Memory B cell (primary cell): ENCODE results near the gene NEUROD2.
A peak's percentile ranks its signal among the peaks of the same experiment; 100 is the strongest.

ENCODE experiments used
- ATAC-seq: fragments of 150-1000 bp; cut with Tn5 transposase; 2 replicates; pipeline ENCODE4 v1.10.0; 2021; ENCODE audit warnings: low read depth, mild to moderate bottlenecking, moderate library complexity
- DNase-seq, 2 donors: peaks; one replicate each; pipeline ENCODE4 v3.0.0; 2022; ENCODE audit warnings: low spot score in 2 of 2
- H3K27ac Mint-ChIP-seq: one replicate; pipeline ENCODE4 v1.8.0; 2022; ENCODE audit warnings: mild to moderate bottlenecking, moderate library complexity, mixed read lengths
- H3K27me3 Mint-ChIP-seq: one replicate; pipeline ENCODE4 v1.8.0; 2022; ENCODE audit warnings: mixed read lengths
- H3K36me3 Mint-ChIP-seq: one replicate; pipeline ENCODE4 v1.8.0; 2022; ENCODE audit warnings: mild to moderate bottlenecking, mixed read lengths
- H3K4me1 Mint-ChIP-seq: one replicate; pipeline ENCODE4 v1.8.0; 2022; ENCODE audit warnings: mixed read lengths
- H3K4me3 Mint-ChIP-seq: one replicate; pipeline ENCODE4 v1.8.0; 2022; ENCODE audit warnings: mild to moderate bottlenecking, moderate library complexity, mixed read lengths
- H3K9me3 Mint-ChIP-seq: one replicate; pipeline ENCODE4 v1.8.0; 2022; ENCODE audit warnings: mixed read lengths

Gene NEUROD2

GRCh38 chr17:39607851-39608130 lies at the start of gene NEUROD2:
Gene NEUROD2, minus strand, starts transcription at chr17:39607920. Its CDS starts 1,321 bp downstream, at chr17:39606599.
- Mint-ChIP-seq H3K27ac (peak within 1 kb of the TSS; percentile 58), H3K4me3 (peak within 1 kb of the TSS; percentile 70), H3K27me3 (peaks cover 27% of the 10 kb centered on the region), H3K4me1 (peaks cover 22% of the 10 kb centered on the region), H3K9me3 (no peaks in the 10 kb centered on the region), H3K36me3 (no peaks in the 10 kb centered on the region)
- peak; percentile 42 for ATAC-seq
- DNase-seq, result no peak

GRCh38 chr17:39655105-39655504 lies 47.4 kb upstream of the NEUROD2 start:
- Mint-ChIP-seq H3K9me3 (no peaks in the 10 kb centered on the region), H3K36me3 (peaks cover 14% of the 10 kb centered on the region), H3K27ac (peak overlapping the region; percentile 89), H3K4me1 (peaks cover 30% of the 10 kb centered on the region), H3K27me3 (no peaks in the 10 kb centered on the region), H3K4me3 (no peak overlapping the region)
- no peak for ATAC-seq
- no peak for DNase-seq

- no peak overlapping the region for H3K4me3 Mint-ChIP-seq
- H3K36me3 Mint-ChIP-seq, result peaks cover 17% of the 10 kb centered on the region
- H3K4me1 Mint-ChIP-seq, result peaks cover 30% of the 10 kb centered on the region
- H3K9me3 Mint-ChIP-seq, result no peaks in the 10 kb centered on the region
- DNase-seq (peak; percentile 68 to 72), ATAC-seq (peak; percentile 86)
- no peaks in the 10 kb centered on the region for H3K27me3 Mint-ChIP-seq
- H3K27ac Mint-ChIP-seq, result no peak overlapping the region
Observed at GRCh38 chr17:39653662-39654331, 46.1 kb upstream of the NEUROD2 start.

DNA sequence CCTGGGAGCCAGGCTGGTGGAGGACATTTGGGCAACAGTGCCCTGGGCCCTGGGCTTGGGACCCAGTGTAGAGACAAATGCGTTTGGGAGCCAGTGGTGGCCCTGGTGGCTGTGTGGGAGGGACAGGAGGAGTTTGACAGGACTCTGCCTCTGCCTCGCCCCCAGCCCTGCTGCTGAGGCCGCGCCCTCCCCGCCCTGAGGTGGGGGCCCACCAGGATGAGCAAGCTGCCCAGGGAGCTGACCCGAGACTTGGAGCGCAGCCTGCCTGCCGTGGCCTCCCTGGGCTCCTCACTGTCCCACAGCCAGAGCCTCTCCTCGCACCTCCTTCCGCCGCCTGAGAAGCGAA lies 45.6 kb upstream of the NEUROD2 start:
- DNase-seq (no peak), ATAC-seq (no peak)
- Mint-ChIP-seq H3K9me3 (no peaks in the 10 kb centered on the region), H3K27ac (no peak overlapping the region), H3K27me3 (no peaks in the 10 kb centered on the region), H3K4me1 (peaks cover 31% of the 10 kb centered on the region), H3K36me3 (peaks cover 17% of the 10 kb centered on the region), H3K4me3 (no peak overlapping the region)

DNA sequence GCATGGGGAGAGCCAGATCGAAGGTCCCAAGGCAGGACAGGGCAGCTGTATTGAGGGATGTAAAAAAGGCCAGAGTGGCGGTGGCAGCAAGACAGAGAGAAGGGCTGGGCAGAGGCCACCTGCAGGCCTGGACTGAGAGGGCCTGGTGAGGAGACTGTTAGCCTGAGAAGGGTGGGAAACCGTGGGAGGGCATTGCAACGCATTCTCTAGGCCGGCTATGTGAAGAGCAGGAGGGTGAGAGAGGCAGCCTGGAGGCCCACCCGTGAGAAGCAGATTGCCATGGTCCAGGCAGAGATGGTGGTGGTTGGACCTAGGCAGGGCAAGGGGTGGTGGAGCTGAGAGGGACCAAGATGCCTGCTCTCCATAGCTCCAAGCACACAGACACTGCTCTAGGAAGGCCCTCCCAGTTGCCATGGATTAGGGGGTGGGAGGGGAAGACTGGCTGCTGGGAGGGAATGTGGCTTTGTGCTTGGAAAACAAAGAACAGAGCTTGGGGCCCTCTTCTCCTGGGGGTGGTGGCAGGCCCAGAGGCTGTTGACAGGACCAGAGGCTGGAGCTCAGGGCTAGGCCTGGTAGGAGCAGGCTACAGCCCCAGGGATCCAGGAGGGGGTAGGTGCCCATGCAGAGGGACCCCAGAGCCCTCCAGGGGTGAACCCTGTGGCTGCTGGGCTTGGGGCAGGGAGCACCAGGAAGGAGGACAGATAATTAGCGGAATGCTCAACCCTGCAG lies 45.0 kb upstream of the NEUROD2 start:
- no peaks in the 10 kb centered on the region for H3K9me3 Mint-ChIP-seq
- H3K27ac Mint-ChIP-seq, result peak overlapping the region; percentile 67
- peaks cover 17% of the 10 kb centered on the region for H3K36me3 Mint-ChIP-seq
- no peaks in the 10 kb centered on the region for H3K27me3 Mint-ChIP-seq
- ATAC-seq, result no peak
- peaks cover 31% of the 10 kb centered on the region for H3K4me1 Mint-ChIP-seq
- no peak for DNase-seq
- H3K4me3 Mint-ChIP-seq, result no peak overlapping the region

GRCh38 chr17:39651923-39652586 lies 44.3 kb upstream of the NEUROD2 start:
- Mint-ChIP-seq H3K9me3 (no peaks in the 10 kb centered on the region), H3K36me3 (peaks cover 17% of the 10 kb centered on the region), H3K4me3 (no peak overlapping the region), H3K27me3 (no peaks in the 10 kb centered on the region), H3K4me1 (peaks cover 31% of the 10 kb centered on the region), H3K27ac (peak overlapping the region; percentile 67)
- no peak for ATAC-seq
- no peak for DNase-seq

DNA sequence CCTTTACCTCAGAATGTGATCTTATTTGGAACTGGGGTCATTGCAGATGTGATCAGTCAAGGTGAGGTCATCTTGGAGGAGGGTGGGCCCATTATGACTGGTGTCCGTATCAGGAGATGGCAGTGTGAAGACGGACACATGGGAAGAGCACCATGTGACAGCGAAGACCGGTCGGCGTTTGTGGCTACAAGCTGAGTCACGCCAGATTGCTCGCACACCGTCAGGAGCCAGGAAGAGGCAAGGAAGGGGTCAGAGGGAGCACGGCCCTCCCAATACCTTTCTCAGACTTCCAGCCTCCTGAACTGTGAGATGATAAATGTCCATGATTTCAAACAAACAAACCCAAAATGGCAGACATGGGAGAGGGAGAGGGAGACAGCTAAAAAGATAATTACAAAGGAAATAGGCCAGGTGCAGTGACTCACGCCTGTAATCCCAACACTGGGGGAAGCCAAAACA lies 42.4 kb upstream of the NEUROD2 start:
- no peak for ATAC-seq
- Mint-ChIP-seq H3K4me3 (no peak overlapping the region), H3K36me3 (peaks cover 11% of the 10 kb centered on the region), H3K27ac (no peak overlapping the region), H3K27me3 (no peaks in the 10 kb centered on the region), H3K4me1 (peaks cover 32% of the 10 kb centered on the region), H3K9me3 (no peaks in the 10 kb centered on the region)
- DNase-seq, result no peak

- DNase-seq, result no peak
- Mint-ChIP-seq H3K36me3 (peaks cover 11% of the 10 kb centered on the region), H3K9me3 (no peaks in the 10 kb centered on the region), H3K27ac (no peak overlapping the region), H3K4me3 (no peak overlapping the region), H3K27me3 (no peaks in the 10 kb centered on the region), H3K4me1 (peaks cover 30% of the 10 kb centered on the region)
- ATAC-seq, result no peak
Observed at GRCh38 chr17:39648616-39649366, 41.1 kb upstream of the NEUROD2 start.

DNA sequence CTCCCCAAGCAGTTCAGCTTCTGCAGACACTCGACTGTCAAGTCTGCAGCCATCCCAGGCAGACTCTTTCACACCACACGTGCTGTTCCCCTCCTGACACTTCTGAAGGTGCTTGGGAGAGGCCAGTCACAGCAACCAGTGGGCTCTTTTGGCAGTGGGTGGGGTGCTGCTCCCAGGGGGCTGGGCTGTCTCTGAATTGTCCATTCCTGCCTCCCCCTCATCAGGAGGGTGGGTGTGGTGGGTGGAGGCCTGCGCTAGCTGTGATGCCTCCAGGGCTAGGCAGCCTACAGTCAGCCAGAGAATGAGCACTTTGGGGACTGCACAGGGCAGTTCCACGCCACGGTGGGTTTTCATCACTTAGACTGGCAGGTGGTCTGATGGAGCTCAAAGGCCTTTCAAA lies 39.5 kb upstream of the NEUROD2 start:
- no peaks in the 10 kb centered on the region for H3K27me3 Mint-ChIP-seq
- peaks cover 27% of the 10 kb centered on the region for H3K4me1 Mint-ChIP-seq
- H3K27ac Mint-ChIP-seq, result no peak overlapping the region
- H3K4me3 Mint-ChIP-seq, result no peak overlapping the region
- DNase-seq (no peak), ATAC-seq (no peak)
- H3K36me3 Mint-ChIP-seq, result peaks cover 11% of the 10 kb centered on the region
- H3K9me3 Mint-ChIP-seq, result no peaks in the 10 kb centered on the region

GRCh38 chr17:39643271-39643670 lies 35.6 kb upstream of the NEUROD2 start:
- peaks cover 32% of the 10 kb centered on the region for H3K4me1 Mint-ChIP-seq
- H3K27ac Mint-ChIP-seq, result no peak overlapping the region
- no peak for DNase-seq
- ATAC-seq, result no peak
- no peaks in the 10 kb centered on the region for H3K27me3 Mint-ChIP-seq
- H3K4me3 Mint-ChIP-seq, result no peak overlapping the region
- H3K9me3 Mint-ChIP-seq, result no peaks in the 10 kb centered on the region
- no peaks in the 10 kb centered on the region for H3K36me3 Mint-ChIP-seq

DNA sequence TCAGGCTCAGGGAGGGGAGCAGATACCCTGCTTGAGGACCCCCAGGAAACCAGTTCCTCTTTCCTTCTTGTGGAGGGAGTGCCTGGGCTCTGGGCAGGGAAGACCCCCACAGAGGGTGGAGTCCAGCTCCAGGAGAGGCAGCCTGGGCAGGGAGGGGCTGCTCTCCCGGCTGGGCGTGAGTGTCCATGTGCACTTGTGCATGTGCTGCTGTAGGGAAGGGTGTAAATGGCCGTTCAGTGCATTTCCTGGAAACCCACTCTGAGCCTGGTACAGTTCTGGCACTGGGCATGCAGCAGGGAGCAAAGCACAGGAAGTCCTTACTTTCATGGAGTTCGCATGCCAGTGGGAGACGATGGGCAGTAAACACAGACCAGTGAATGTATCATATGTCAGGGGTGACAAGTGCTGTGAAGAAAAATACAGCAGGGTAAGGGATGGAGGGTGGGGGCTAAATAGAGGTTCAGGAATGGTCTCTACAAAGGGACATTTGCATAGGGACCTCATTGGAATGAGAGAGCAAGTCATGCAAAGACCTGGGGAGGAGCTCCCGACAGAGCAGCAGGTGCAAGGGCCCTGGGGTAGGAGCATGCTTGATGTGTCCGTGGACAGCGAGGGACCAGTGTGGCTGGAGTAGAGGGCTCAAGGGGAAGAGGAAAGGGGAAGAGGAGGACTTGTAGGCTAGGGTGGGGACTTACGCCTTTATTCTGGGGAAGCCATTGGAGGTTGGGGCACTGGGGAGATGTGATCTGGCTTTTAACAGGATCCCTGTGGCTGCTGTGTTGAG lies 34.8 kb upstream of the NEUROD2 start:
- no peak for DNase-seq

DNA sequence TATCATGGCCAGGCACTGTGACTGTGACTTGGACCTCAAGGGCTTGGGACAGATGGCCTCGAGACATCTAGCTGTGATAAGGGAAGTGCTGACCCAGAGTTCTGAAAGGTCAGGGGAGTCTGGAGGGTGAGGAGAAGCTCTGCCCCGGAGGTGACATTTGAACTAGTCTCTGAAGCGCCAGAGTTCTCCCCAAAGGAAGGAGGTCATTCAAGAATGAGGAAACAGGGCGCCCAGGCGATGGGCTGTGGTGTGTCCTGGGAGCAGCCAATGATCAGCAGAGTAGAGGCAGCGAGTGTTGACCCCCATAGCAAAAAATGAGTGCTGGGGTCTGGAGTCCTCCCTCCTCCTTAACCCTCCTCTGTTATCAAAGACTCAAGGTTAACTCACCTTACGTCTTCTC lies 34.2 kb upstream of the NEUROD2 start:
- H3K27me3 Mint-ChIP-seq, result no peaks in the 10 kb centered on the region
- DNase-seq (no peak), ATAC-seq (no peak)
- peaks cover 39% of the 10 kb centered on the region for H3K4me1 Mint-ChIP-seq
- H3K4me3 Mint-ChIP-seq, result no peak overlapping the region
- no peaks in the 10 kb centered on the region for H3K36me3 Mint-ChIP-seq
- H3K9me3 Mint-ChIP-seq, result no peaks in the 10 kb centered on the region
- H3K27ac Mint-ChIP-seq, result no peak overlapping the region

More for the DNA sequence above, 34.8 kb upstream of the NEUROD2 start:
- no peak for ATAC-seq
- Mint-ChIP-seq H3K4me3 (no peak overlapping the region), H3K27ac (no peak overlapping the region), H3K27me3 (no peaks in the 10 kb centered on the region), H3K36me3 (no peaks in the 10 kb centered on the region), H3K4me1 (peaks cover 39% of the 10 kb centered on the region), H3K9me3 (no peaks in the 10 kb centered on the region)

DNA sequence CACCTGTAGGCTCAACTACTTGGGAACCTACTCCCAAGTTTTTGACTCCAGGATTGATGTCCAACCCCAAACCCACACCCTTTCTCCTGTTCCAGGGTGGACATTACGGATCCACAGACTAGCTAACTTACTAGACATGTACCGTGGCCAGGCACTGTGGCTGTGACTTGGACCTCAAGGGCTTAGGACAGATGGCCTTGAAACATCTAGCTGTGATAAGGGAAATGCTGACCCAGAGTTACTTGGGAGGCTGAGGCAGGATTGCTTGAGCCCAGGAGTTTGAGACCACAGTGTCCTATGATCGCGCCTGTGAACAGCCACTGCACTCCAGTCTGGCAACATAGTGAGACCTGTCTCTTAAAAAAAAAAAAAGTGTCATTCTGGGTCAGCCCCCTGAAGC lies 33.4 kb upstream of the NEUROD2 start:
- no peak overlapping the region for H3K4me3 Mint-ChIP-seq
- no peak overlapping the region for H3K27ac Mint-ChIP-seq
- ATAC-seq, result no peak
- H3K36me3 Mint-ChIP-seq, result no peaks in the 10 kb centered on the region
- H3K4me1 Mint-ChIP-seq, result peaks cover 42% of the 10 kb centered on the region
- DNase-seq, result no peak
- no peaks in the 10 kb centered on the region for H3K27me3 Mint-ChIP-seq
- H3K9me3 Mint-ChIP-seq, result no peaks in the 10 kb centered on the region
